ENCODE measurements around the gene DSTYK. TPM values are rescaled to one million over a fixed set of nuclear protein-coding genes. Genes with fewer than 3 reads are reported as not detected.
A peak's percentile ranks its signal among the peaks of the same experiment; 100 is the strongest.

The DSTYK gene
- total RNA-seq, 1 donor from 2014 or later: 14.8 TPM

GRCh38 chr1:205249651-205250050 is 38.1 kb upstream of the DSTYK start:
- H3K36me3 Mint-ChIP-seq (ENCODE audit: low read depth): no peaks in the 10 kb centered on the region
- H3K4me1 Mint-ChIP-seq: peaks cover 33% of the 10 kb centered on the region
- no peak for TF ChIP-seq CTCF (conservative IDR thresholded peaks at IDR 0.05)
- no peak for DNase-seq (ENCODE audit: low read depth, low spot score)
- peak overlapping the region; percentile 72 for H3K27ac Mint-ChIP-seq (ENCODE audit: unreplicated experiment)
- no peaks in the 10 kb centered on the region for H3K9me3 Mint-ChIP-seq
- no peaks in the 10 kb centered on the region for H3K27me3 Mint-ChIP-seq (ENCODE audit: low read depth)
- H3K4me3 Mint-ChIP-seq: no peak overlapping the region

- Mint-ChIP-seq H3K27me3 (ENCODE audit: low read depth) (no peaks in the 10 kb centered on the region), H3K4me1 (peaks cover 33% of the 10 kb centered on the region), H3K36me3 (ENCODE audit: low read depth) (no peaks in the 10 kb centered on the region), H3K27ac (ENCODE audit: unreplicated experiment) (peak overlapping the region; percentile 86), H3K9me3 (no peaks in the 10 kb centered on the region), H3K4me3 (no peak overlapping the region)
- no peak for TF ChIP-seq CTCF (conservative IDR thresholded peaks at IDR 0.05)
- no peak for DNase-seq (ENCODE audit: low read depth, low spot score)
Observed at GRCh38 chr1:205248793-205249601, 37.5 kb upstream of the DSTYK start.

GRCh38 chr1:205247130-205247921 is 35.8 kb upstream of the DSTYK start:
- no peak for DNase-seq (ENCODE audit: low read depth, low spot score)
- H3K27ac Mint-ChIP-seq (ENCODE audit: unreplicated experiment): peak overlapping the region; percentile 79
- no peaks in the 10 kb centered on the region for H3K27me3 Mint-ChIP-seq (ENCODE audit: low read depth)

GRCh38 chr1:205246351-205247119 is 35.0 kb upstream of the DSTYK start:
- H3K9me3 Mint-ChIP-seq: no peaks in the 10 kb centered on the region
- no peaks in the 10 kb centered on the region for H3K27me3 Mint-ChIP-seq (ENCODE audit: low read depth)
- peak overlapping the region; percentile 7 for H3K4me3 Mint-ChIP-seq
- no peak for TF ChIP-seq CTCF (conservative IDR thresholded peaks at IDR 0.05)
- peaks cover 33% of the 10 kb centered on the region for H3K4me1 Mint-ChIP-seq
- no peak for DNase-seq (ENCODE audit: low read depth, low spot score)
- H3K36me3 Mint-ChIP-seq (ENCODE audit: low read depth): no peaks in the 10 kb centered on the region
- H3K27ac Mint-ChIP-seq (ENCODE audit: unreplicated experiment): peak overlapping the region; percentile 85

More at GRCh38 chr1:205247130-205247921, 35.8 kb upstream of the DSTYK start:
- no peaks in the 10 kb centered on the region for H3K36me3 Mint-ChIP-seq (ENCODE audit: low read depth)
- TF ChIP-seq CTCF (conservative IDR thresholded peaks at IDR 0.05): no peak
- H3K4me3 Mint-ChIP-seq: peak overlapping the region; percentile 65
- H3K4me1 Mint-ChIP-seq: peaks cover 33% of the 10 kb centered on the region
- no peaks in the 10 kb centered on the region for H3K9me3 Mint-ChIP-seq

- DNase-seq (ENCODE audit: low read depth, low spot score): no peak
- Mint-ChIP-seq H3K36me3 (ENCODE audit: low read depth) (no peaks in the 10 kb centered on the region), H3K9me3 (no peaks in the 10 kb centered on the region), H3K27me3 (ENCODE audit: low read depth) (no peaks in the 10 kb centered on the region), H3K4me3 (no peak overlapping the region), H3K4me1 (peaks cover 33% of the 10 kb centered on the region), H3K27ac (ENCODE audit: unreplicated experiment) (no peak overlapping the region)
- no peak for TF ChIP-seq CTCF (conservative IDR thresholded peaks at IDR 0.05)
Observed at GRCh38 chr1:205245096-205245495, 33.6 kb upstream of the DSTYK start.
